Adrenal gland (tissue), 12 donors: ENCODE data around the gene EPB41L4B. TPM values are rescaled to one million over a fixed set of nuclear protein-coding genes. Genes with fewer than 3 reads are reported as not detected.

ENCODE experiments used
- DNase-seq, 7 donors: peaks; one replicate each; pipeline ENCODE4 v3.0.0-alpha.2; 2019 to 2020
- H3K27ac ChIP-seq, 5 donors: fragments of 200-600 bp; sonication (generic) in 4 of 5; 1 replicate in 3 of 5; 2 replicates in 2 of 5; pipeline versions ENCODE4 v1.5.1 to v1.8.0; 2016 to 2020; ENCODE audit warnings: mild to moderate bottlenecking in 1 of 5
- H3K27me3 ChIP-seq: fragments of 200-600 bp; 2 replicates; pipeline ENCODE4 v1.8.0; 2021
- H3K36me3 ChIP-seq, 2 donors: fragments of 200-600 bp; replicated peaks in 1 of 2; 1 replicate in 1 of 2; 2 replicates in 1 of 2; pipeline versions ENCODE4 v1.5.1 to v1.8.0; 2018 to 2022
- H3K4me1 ChIP-seq, 2 donors: fragments of 200-600 bp; replicated peaks in 1 of 2; 1 replicate in 1 of 2; 2 replicates in 1 of 2; pipeline versions ENCODE4 v1.5.1 to v1.8.0; 2018 to 2021
- H3K4me3 ChIP-seq, 4 donors: fragments of 200-600 bp; sonication (generic) in 3 of 4; one replicate each; pipeline ENCODE4 v1.5.1; 2016 to 2018
- H3K9me3 ChIP-seq, 3 donors: fragments of 200-600 bp; sonication (generic) in 1 of 3; replicated peaks in 1 of 3; 1 replicate in 2 of 3; 2 replicates in 1 of 3; pipeline versions ENCODE4 v1.5.1 to v1.8.0; 2016 to 2021
- CTCF ChIP-seq, 6 experiments: fragments of 450-650 bp in 4 of 6; fragments of 200-600 bp in 2 of 6; sonication (generic) in 1 of 6; IDR thresholded peaks; 1 replicate in 5 of 6; 2 replicates in 1 of 6; pipeline versions ENCODE4 v1.5.1 to v1.8.0; 2016 to 2021; ENCODE audit warnings: antibody characterized with exemption in 6 of 6, mild to moderate bottlenecking in 2 of 6, moderate library complexity in 1 of 6
- POLR2A ChIP-seq, 2 donors: fragments of 450-650 bp; IDR thresholded peaks; one replicate each; pipeline ENCODE4 v1.6.1; 2017; ENCODE audit warnings: antibody characterized with exemption in 2 of 2, mild to moderate bottlenecking in 2 of 2, moderate library complexity in 1 of 2
- WGBS, 4 donors: extraction: QIAGEN DNeasy Blood & Tissue Kit in 2 of 4; methylation state at CpG; one replicate each; pipeline versions ENCODE4 v1.1.5 to v1.1.7; 2013 to 2017; 5-methylcytosine and 5-hydroxymethylcytosine counted together
- intact Hi-C, 2 donors: fragments of 100-400 bp; cut with DNase I; formaldehyde crosslinking; loops; one replicate each; pipeline versions ENCODE4 v1.14.1 to v1.15.0; 2022 to 2023
- polyA plus RNA-seq, 3 donors: library from polyadenylated mRNA; stranded (reverse); fragments of 200-250 nt in 2 of 3; fragments of 350-450 nt in 1 of 3; fragmentation: Illumina TruSeq in 1 of 3; extraction: RNeasy Lipid Tissue Mini Kit (QIAGEN cat#74804) in 1 of 3; gene quantifications; one replicate each; pipeline ENCODE4 v1.2.3, GENCODE V29; 2013 to 2014
- total RNA-seq, 9 donors: library from RNA; depleted of rRNA in 4 of 9; stranded (reverse); fragments of >200 nt in 4 of 9; fragments of 120-200 nt in 1 of 9; fragmentation: NEBNext Ultra II Directional in 1 of 9; extraction: Animal tissue kit (Norgen Biotek cat#: 25700) in 1 of 9; gene quantifications; one replicate each; pipeline versions ENCODE4 v1.1.0 to v1.2.4, GENCODE V29; 2013 to 2023
- donor health status: healthy with polysubstance abuse.
- donor health status: Bipolar disorder and iron deficiency.
- donor health status: DM: yes; HTN: yes; CAD: no.
- donor health status: DM: no; HTN: no; CAD: no.
- donor health status: DM: no; HTN: no; CAD: no.
- donor health status: DM: yes; HTN: yes; CAD: no.

Gene EPB41L4B
- total and polyA plus RNA-seq, 12 donors, result 7.4 to 37.2 (median 18.7) TPM

GRCh38 chr9:109270441-109270840, 50.4 kb downstream of the EPB41L4B start:
- TF ChIP-seq CTCF (IDR thresholded peaks at IDR 0.05) (no peak), POLR2A (IDR thresholded peaks at IDR 0.05) (no peak)
- Histone ChIP-seq H3K9me3 (no peaks in the 10 kb centered on the region), H3K27ac (no peak overlapping the region), H3K27me3 (no peaks in the 10 kb centered on the region), H3K36me3 (no peaks in the 10 kb centered on the region), H3K4me3 (no peak overlapping the region), H3K4me1 (no peaks in the 10 kb centered on the region)
- intact Hi-C loops, result no loop called here
- DNase-seq, result no peak

GRCh38 chr9:109269839-109270238, 51.0 kb downstream of the EPB41L4B start:
- no peak for DNase-seq
- no peaks in the 10 kb centered on the region for H3K9me3 ChIP-seq
- intact Hi-C loops, result no loop called here
- no peaks in the 10 kb centered on the region for H3K36me3 ChIP-seq
- 74 to 93% (median 84%) methylated on average over 5 of the region's 5 CpGs for WGBS, 4 donors
- H3K27ac ChIP-seq, result no peak overlapping the region
- no peaks in the 10 kb centered on the region for H3K27me3 ChIP-seq
- TF ChIP-seq POLR2A (IDR thresholded peaks at IDR 0.05) (no peak), CTCF (IDR thresholded peaks at IDR 0.05) (no peak)
- no peak overlapping the region for H3K4me3 ChIP-seq
- H3K4me1 ChIP-seq, result no peaks in the 10 kb centered on the region

- H3K4me1 ChIP-seq, result no peaks in the 10 kb centered on the region
- WGBS, 4 donors, result 58 to 62% (median 61%) methylated on average over 3 of the region's 3 CpGs
- H3K27ac ChIP-seq, result no peak overlapping the region
- intact Hi-C loops, result no loop called here
- TF ChIP-seq POLR2A (IDR thresholded peaks at IDR 0.05), result no peak
- TF ChIP-seq CTCF (IDR thresholded peaks at IDR 0.05), result no peak
- no peak overlapping the region for H3K4me3 ChIP-seq
- DNase-seq, result no peak
- no peaks in the 10 kb centered on the region for H3K36me3 ChIP-seq
- no peaks in the 10 kb centered on the region for H3K27me3 ChIP-seq
- H3K9me3 ChIP-seq, result no peaks in the 10 kb centered on the region
These were observed 51.8 kb downstream of the EPB41L4B start for GRCh38 chr9:109269081-109269480.

GRCh38 chr9:109267555-109267954, 53.3 kb downstream of the EPB41L4B start:
- intact Hi-C loops, result no loop called here
- Histone ChIP-seq H3K9me3 (no peaks in the 10 kb centered on the region), H3K4me1 (no peaks in the 10 kb centered on the region), H3K4me3 (no peak overlapping the region), H3K27me3 (no peaks in the 10 kb centered on the region), H3K27ac (no peak overlapping the region), H3K36me3 (no peaks in the 10 kb centered on the region)
- TF ChIP-seq CTCF (IDR thresholded peaks at IDR 0.05) (no peak), POLR2A (IDR thresholded peaks at IDR 0.05) (no peak)
- 97 to 98% (median 98%) methylated on average over 3 of the region's 3 CpGs for WGBS, 4 donors
- DNase-seq, result no peak
